Ishikawa (cell line): Measurements from ENCODE around the gene TCEAL3.

Experiments
- CREB1 ChIP-seq: IDR thresholded peaks from 2 replicates; pipeline ENCODE4 v1.6.1; 2012; ENCODE audit warnings: low read depth
- EP300 ChIP-seq: IDR thresholded peaks from 2 replicates; pipeline ENCODE4 v1.6.1; 2012; ENCODE audit warnings: borderline replicate concordance
- FOXM1 ChIP-seq: IDR thresholded peaks from 2 replicates; pipeline ENCODE4 v1.6.1; 2012; ENCODE audit warnings: low read depth, borderline replicate concordance
- TAF1 ChIP-seq: IDR thresholded peaks from 2 replicates; pipeline ENCODE4 v1.6.1; 2012; ENCODE audit warnings: low read depth, mild to moderate bottlenecking
- YY1 ChIP-seq: IDR thresholded peaks from 2 replicates; pipeline ENCODE4 v1.6.1; 2012; ENCODE audit warnings: low read depth

DNA sequence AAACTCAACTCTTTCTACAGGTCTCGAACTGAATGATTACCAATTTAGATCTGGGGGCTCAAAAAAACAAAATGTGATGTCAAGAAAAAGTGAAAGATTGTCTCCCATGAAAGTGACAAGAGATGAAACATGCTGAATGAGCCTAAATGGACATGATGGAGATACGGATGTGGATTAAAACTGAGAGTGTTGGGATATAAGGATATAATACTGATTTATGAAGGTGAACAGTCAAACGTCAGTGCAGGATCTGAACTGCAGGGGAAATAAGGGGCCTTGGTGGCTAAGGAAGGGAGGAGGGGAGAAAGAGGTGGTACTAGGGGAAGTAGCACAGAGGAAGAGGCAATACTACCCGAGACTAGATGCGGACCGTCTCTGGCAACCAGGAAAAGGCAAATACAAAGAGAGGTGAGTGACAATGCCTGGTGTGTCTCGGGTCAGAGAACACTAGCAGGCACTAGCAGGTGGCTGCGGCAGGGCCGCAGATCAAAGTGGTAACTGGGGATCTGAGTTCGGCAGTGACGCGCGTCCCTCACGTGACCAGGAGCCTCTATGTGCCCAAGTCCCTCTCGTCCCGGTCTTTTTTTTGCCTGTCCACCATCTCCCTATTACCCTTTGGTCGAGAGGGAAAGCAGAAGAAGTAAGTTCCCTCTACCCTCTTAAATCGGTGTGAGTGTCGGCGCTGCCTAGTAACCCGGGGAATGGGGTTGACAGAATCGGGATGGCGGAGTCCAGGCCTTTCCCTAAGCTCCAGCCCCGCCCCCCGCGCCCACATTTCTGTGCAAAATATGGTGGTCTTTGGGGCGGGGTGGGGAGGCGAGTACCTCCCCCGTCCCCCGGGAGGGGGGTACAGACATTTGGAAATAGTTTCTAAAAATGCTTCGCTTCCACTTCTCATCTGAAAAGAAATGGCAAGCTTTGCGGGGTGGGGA, 20.9 kb downstream of the TCEAL3 start, which contains the start of gene TCEAL1:
- TF ChIP-seq FOXM1, result no peak
- TF ChIP-seq EP300, result no peak
- TF ChIP-seq TAF1, result no peak
- no peak for TF ChIP-seq YY1
- TF ChIP-seq CREB1, result no peak
